Measurements from ENCODE around the gene SLX9. TPM values are rescaled to one million over a fixed set of nuclear protein-coding genes. Genes with fewer than 3 reads are reported as not detected.

Gene SLX9
- total RNA-seq, 2 donors from 2014 or later, result 21.4 to 24.8 TPM

- no peak overlapping the region for H3K4me3 ChIP-seq
Observed at GRCh38 chr21:44895859-44896258, 44.0 kb upstream of the SLX9 start.

GRCh38 chr21:44896561-44897286 lies 43.1 kb upstream of the SLX9 start:
- intact Hi-C loops (cut with DNase I), result no loop called here
- H3K27me3 ChIP-seq (replicated peaks; ENCODE audit: insufficient read depth), result no peaks in the 10 kb centered on the region
- no peaks in the 10 kb centered on the region for H3K36me3 ChIP-seq
- TF ChIP-seq POLR2AphosphoS5 (IDR thresholded peaks at IDR 0.05), result no peak
- TF ChIP-seq CTCF (IDR thresholded peaks at IDR 0.05), result no peak
- TF ChIP-seq POLR2A (IDR thresholded peaks at IDR 0.05), result no peak
- WGBS, result 87% methylated on average over 21 of the region's 25 CpGs
- H3K27ac ChIP-seq, result no peak overlapping the region
- no peaks in the 10 kb centered on the region for H3K9me3 ChIP-seq
- no peak for DNase-seq (ENCODE audit: low spot score)
- H3K4me3 ChIP-seq, result no peak overlapping the region
- no peaks in the 10 kb centered on the region for H3K4me1 ChIP-seq (replicated peaks)

More at GRCh38 chr21:44895859-44896258, 44.0 kb upstream of the SLX9 start:
- DNase-seq (ENCODE audit: low spot score), result no peak
- WGBS, result 87% methylated on average over 11 of the region's 11 CpGs
- TF ChIP-seq CTCF (IDR thresholded peaks at IDR 0.05), result no peak
- TF ChIP-seq POLR2AphosphoS5 (IDR thresholded peaks at IDR 0.05), result no peak
- TF ChIP-seq POLR2A (IDR thresholded peaks at IDR 0.05), result no peak
- intact Hi-C loops (cut with DNase I), result no loop called here
- no peaks in the 10 kb centered on the region for H3K4me1 ChIP-seq (replicated peaks)
- H3K9me3 ChIP-seq, result no peaks in the 10 kb centered on the region
- no peaks in the 10 kb centered on the region for H3K36me3 ChIP-seq
- no peak overlapping the region for H3K27ac ChIP-seq
- H3K27me3 ChIP-seq (replicated peaks; ENCODE audit: insufficient read depth), result no peaks in the 10 kb centered on the region

GRCh38 chr21:44897326-44898010 lies 42.4 kb upstream of the SLX9 start:
- H3K4me3 ChIP-seq, result no peak overlapping the region
- no peaks in the 10 kb centered on the region for H3K4me1 ChIP-seq (replicated peaks)
- no peaks in the 10 kb centered on the region for H3K27me3 ChIP-seq (replicated peaks; ENCODE audit: insufficient read depth)
- TF ChIP-seq POLR2A (IDR thresholded peaks at IDR 0.05) (no peak), POLR2AphosphoS5 (IDR thresholded peaks at IDR 0.05) (no peak), CTCF (IDR thresholded peaks at IDR 0.05) (no peak)
- no peaks in the 10 kb centered on the region for H3K9me3 ChIP-seq
- WGBS, result 77% methylated on average over 21 of the region's 21 CpGs
- no peaks in the 10 kb centered on the region for H3K36me3 ChIP-seq
- H3K27ac ChIP-seq, result no peak overlapping the region
- no peak for DNase-seq (ENCODE audit: low spot score)
- intact Hi-C loops (cut with DNase I), result no loop called here

GRCh38 chr21:44898011-44898488 lies 41.8 kb upstream of the SLX9 start:
- Histone ChIP-seq H3K4me3 (no peak overlapping the region), H3K9me3 (no peaks in the 10 kb centered on the region), H3K36me3 (no peaks in the 10 kb centered on the region), H3K27ac (no peak overlapping the region), H3K4me1 (replicated peaks) (no peaks in the 10 kb centered on the region), H3K27me3 (replicated peaks; ENCODE audit: insufficient read depth) (no peaks in the 10 kb centered on the region)
- intact Hi-C loops (cut with DNase I), result no loop called here
- WGBS, result 77% methylated on average over 13 of the region's 13 CpGs
- no peak for TF ChIP-seq CTCF (IDR thresholded peaks at IDR 0.05)
- TF ChIP-seq POLR2AphosphoS5 (IDR thresholded peaks at IDR 0.05), result no peak
- no peak for TF ChIP-seq POLR2A (IDR thresholded peaks at IDR 0.05)
- no peak for DNase-seq (ENCODE audit: low spot score)
